ENCODE data around the gene FGF14. TPM values are rescaled to one million over a fixed set of nuclear protein-coding genes. Genes with fewer than 3 reads are reported as not detected.

FGF14 gene
- total RNA-seq, 1 donor from 2014 or later: 0.06 TPM

- no peak overlapping the region for H3K4me3 ChIP-seq (ENCODE audit: low read depth, low read length)
- TF ChIP-seq CTCF (conservative IDR thresholded peaks at IDR 0.05; ENCODE audit: low read depth, low read length): no peak
- no peak for DNase-seq (ENCODE audit: low read depth)
Observed at GRCh38 chr13:102273111-102273510, 128.7 kb downstream of the FGF14 start.

- H3K4me3 ChIP-seq (ENCODE audit: low read depth, low read length): no peak overlapping the region
- no peak for DNase-seq (ENCODE audit: low read depth)
- no peak for TF ChIP-seq CTCF (conservative IDR thresholded peaks at IDR 0.05; ENCODE audit: low read depth, low read length)
Observed at GRCh38 chr13:102267191-102267590, 134.7 kb downstream of the FGF14 start.

- DNase-seq (ENCODE audit: low read depth): no peak
- no peak overlapping the region for H3K4me3 ChIP-seq (ENCODE audit: low read depth, low read length)
- TF ChIP-seq CTCF (conservative IDR thresholded peaks at IDR 0.05; ENCODE audit: low read depth, low read length): no peak
Observed at GRCh38 chr13:102261809-102262208, 140.0 kb downstream of the FGF14 start.

- no peak for TF ChIP-seq CTCF (conservative IDR thresholded peaks at IDR 0.05; ENCODE audit: low read depth, low read length)
- H3K4me3 ChIP-seq (ENCODE audit: low read depth, low read length): no peak overlapping the region
- DNase-seq (ENCODE audit: low read depth): no peak
Observed at GRCh38 chr13:102261316-102261715, 140.5 kb downstream of the FGF14 start.

GRCh38 chr13:102260256-102260655 lies 141.6 kb downstream of the FGF14 start:
- DNase-seq (ENCODE audit: low read depth): no peak
- no peak for TF ChIP-seq CTCF (conservative IDR thresholded peaks at IDR 0.05; ENCODE audit: low read depth, low read length)
- H3K4me3 ChIP-seq (ENCODE audit: low read depth, low read length): no peak overlapping the region

GRCh38 chr13:102255409-102255808 lies 146.4 kb downstream of the FGF14 start:
- H3K4me3 ChIP-seq (ENCODE audit: low read depth, low read length): no peak overlapping the region
- TF ChIP-seq CTCF (conservative IDR thresholded peaks at IDR 0.05; ENCODE audit: low read depth, low read length): no peak

GRCh38 chr13:102251817-102252216 lies 150.0 kb downstream of the FGF14 start:
- DNase-seq (ENCODE audit: low read depth): no peak
- no peak overlapping the region for H3K4me3 ChIP-seq (ENCODE audit: low read depth, low read length)
- no peak for TF ChIP-seq CTCF (conservative IDR thresholded peaks at IDR 0.05; ENCODE audit: low read depth, low read length)

More at GRCh38 chr13:102255409-102255808, 146.4 kb downstream of the FGF14 start:
- DNase-seq (ENCODE audit: low read depth): no peak
